ENCODE results near the gene SPRR2D.

DNA sequence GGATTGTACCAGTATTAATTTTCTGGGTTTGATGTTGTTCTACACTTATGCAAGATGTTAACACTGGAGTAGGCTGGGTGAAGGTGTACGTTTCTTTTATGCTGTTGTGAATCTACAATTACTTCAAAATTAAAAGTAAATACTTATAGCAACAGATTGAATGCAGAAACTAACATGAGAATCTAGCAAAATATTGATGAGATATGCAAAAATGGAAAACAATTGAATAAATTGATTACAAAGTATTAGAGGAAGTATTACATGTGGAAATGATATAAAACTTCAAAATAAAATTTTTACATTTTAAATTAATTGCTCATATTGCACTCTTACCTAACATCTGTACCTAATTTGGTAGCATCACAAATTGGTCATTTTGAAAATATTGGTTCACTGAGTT lies 45.1 kb downstream of the SPRR2D start:
- TF ChIP-seq, protein P1, sequence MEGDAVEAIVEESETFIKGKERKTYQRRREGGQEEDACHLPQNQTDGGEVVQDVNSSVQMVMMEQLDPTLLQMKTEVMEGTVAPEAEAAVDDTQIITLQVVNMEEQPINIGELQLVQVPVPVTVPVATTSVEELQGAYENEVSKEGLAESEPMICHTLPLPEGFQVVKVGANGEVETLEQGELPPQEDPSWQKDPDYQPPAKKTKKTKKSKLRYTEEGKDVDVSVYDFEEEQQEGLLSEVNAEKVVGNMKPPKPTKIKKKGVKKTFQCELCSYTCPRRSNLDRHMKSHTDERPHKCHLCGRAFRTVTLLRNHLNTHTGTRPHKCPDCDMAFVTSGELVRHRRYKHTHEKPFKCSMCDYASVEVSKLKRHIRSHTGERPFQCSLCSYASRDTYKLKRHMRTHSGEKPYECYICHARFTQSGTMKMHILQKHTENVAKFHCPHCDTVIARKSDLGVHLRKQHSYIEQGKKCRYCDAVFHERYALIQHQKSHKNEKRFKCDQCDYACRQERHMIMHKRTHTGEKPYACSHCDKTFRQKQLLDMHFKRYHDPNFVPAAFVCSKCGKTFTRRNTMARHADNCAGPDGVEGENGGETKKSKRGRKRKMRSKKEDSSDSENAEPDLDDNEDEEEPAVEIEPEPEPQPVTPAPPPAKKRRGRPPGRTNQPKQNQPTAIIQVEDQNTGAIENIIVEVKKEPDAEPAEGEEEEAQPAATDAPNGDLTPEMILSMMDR (conservative IDR thresholded peaks at IDR 0.05; ENCODE audit: low read length), result no peak
- no peak for TF ChIP-seq EZH2phosphoT487 (IDR thresholded peaks at IDR 0.05; ENCODE audit: borderline replicate concordance)

Data from Loucy (cell line).